ENCODE measurements around the gene MSANTD7. TPM values are rescaled to one million over a fixed set of nuclear protein-coding genes. Genes with fewer than 3 reads are reported as not detected.

MSANTD7 gene
- total RNA-seq, 1 donor from 2014 or later = 16.5 TPM

GRCh38 chr10:14875941-14876340 lies 37.8 kb downstream of the MSANTD7 start:
- POLR2A ChIA-PET = interaction anchor here (0.6 to 0.7 kb wide), 2 partner anchors 144 to 1532 kb away, joined by 3 read pairs; no protein-coding TSS in a partner anchor

GRCh38 chr10:14876764-14877163 lies 38.7 kb downstream of the MSANTD7 start:
- ChIA-PET CTCF (no interaction called here), POLR2A (interaction anchor here (0.7 kb wide), 1 partner anchor 1533 kb away, joined by 3 read pairs; no protein-coding TSS in a partner anchor)
- TF ChIP-seq CTCF (IDR thresholded peaks at IDR 0.05) = no peak
- Mint-ChIP-seq H3K4me3 (peak overlapping the region; percentile 94), H3K27ac (peak overlapping the region; percentile 24), H3K4me1 (peaks cover 25% of the 10 kb centered on the region), H3K27me3 (no peaks in the 10 kb centered on the region), H3K9me3 (no peaks in the 10 kb centered on the region), H3K36me3 (ENCODE audit: low read depth) (peaks cover 4% of the 10 kb centered on the region)
- DNase-seq (no peak), ATAC-seq (ENCODE audit: low read depth) (no peak)
- intact Hi-C loops (cut with micrococcal nuclease) = loop anchor here (10.0 kb wide), 1 partner anchor 1292 kb away; the partner anchor contains the start of gene PRPF18

More at GRCh38 chr10:14875941-14876340, 37.8 kb downstream of the MSANTD7 start:
- TF ChIP-seq CTCF (IDR thresholded peaks at IDR 0.05) = no peak
- H3K27ac Mint-ChIP-seq = no peak overlapping the region
- CTCF ChIA-PET = no interaction called here
- no peak for DNase-seq
- H3K4me1 Mint-ChIP-seq = peaks cover 25% of the 10 kb centered on the region
- ATAC-seq (ENCODE audit: low read depth) = no peak
- peak overlapping the region; percentile 12 for H3K4me3 Mint-ChIP-seq
- no peaks in the 10 kb centered on the region for H3K9me3 Mint-ChIP-seq
- peaks cover 12% of the 10 kb centered on the region for H3K36me3 Mint-ChIP-seq (ENCODE audit: low read depth)
- intact Hi-C loops (cut with micrococcal nuclease) = loop anchor here (10.0 kb wide), 1 partner anchor 1291 kb away; the partner anchor contains the start of gene PRPF18
- H3K27me3 Mint-ChIP-seq = no peaks in the 10 kb centered on the region

- DNase-seq = peak; percentile 93
- no peak for TF ChIP-seq CTCF (IDR thresholded peaks at IDR 0.05)
- H3K4me3 Mint-ChIP-seq = peak within 1 kb of the TSS; percentile 94
- CTCF ChIA-PET = interaction anchor here (0.9 to 1.0 kb wide), 2 partner anchors 25 to 41 kb away, joined by 3 to 4 read pairs; partner anchors contain the start of gene CDNF
- ATAC-seq (ENCODE audit: low read depth) = peak; percentile 93
- peaks cover 4% of the 10 kb centered on the region for H3K36me3 Mint-ChIP-seq (ENCODE audit: low read depth)
- no peaks in the 10 kb centered on the region for H3K27me3 Mint-ChIP-seq
- H3K27ac Mint-ChIP-seq = peak within 1 kb of the TSS; percentile 86
- POLR2A ChIA-PET = interaction anchor here (0.5 to 2.6 kb wide), 18 partner anchors 8 to 693 kb away, joined by 3 to 27 read pairs (median 4); partner anchors contain the start of genes CDNF, DCLRE1C, HSPA14 and MEIG1
- no peaks in the 10 kb centered on the region for H3K9me3 Mint-ChIP-seq
- intact Hi-C loops (cut with micrococcal nuclease) = loop anchor here (1.0 to 10.0 kb wide), 9 partner anchors 40 to 1294 kb away; partner anchors contain the start of genes CDNF, DCLRE1C, HSPA14 and MEIG1
- H3K4me1 Mint-ChIP-seq = peaks cover 25% of the 10 kb centered on the region
Measured at GRCh38 chr10:14878266-14879123, 40.4 kb downstream of the MSANTD7 start, which contains the start of gene SUV39H2. TSS of gene SUV39H2 (plus strand) at chr10:14878866. CDS start at chr10:14878889, 23 bp downstream.

- TF ChIP-seq CTCF (IDR thresholded peaks at IDR 0.05) = no peak
- CTCF ChIA-PET = interaction anchor here (0.9 to 1.6 kb wide), 3 partner anchors 10 to 42 kb away, joined by 3 to 4 read pairs (median 3); partner anchors contain the start of gene CDNF
- intact Hi-C loops (cut with micrococcal nuclease) = loop anchor here (2.0 to 10.0 kb wide), 3 partner anchors 47 to 1295 kb away; partner anchors contain the start of genes NMT2 and PRPF18
- no peaks in the 10 kb centered on the region for H3K9me3 Mint-ChIP-seq
- peaks cover 25% of the 10 kb centered on the region for H3K4me1 Mint-ChIP-seq
- peaks cover 4% of the 10 kb centered on the region for H3K36me3 Mint-ChIP-seq (ENCODE audit: low read depth)
- H3K4me3 Mint-ChIP-seq = peak overlapping the region; percentile 89
- H3K27ac Mint-ChIP-seq = peak overlapping the region; percentile 72
- POLR2A ChIA-PET = interaction anchor here (0.7 to 2.6 kb wide), 14 partner anchors 9 to 694 kb away, joined by 3 to 27 read pairs (median 4); partner anchors contain the start of genes CDNF, DCLRE1C, HSPA14 and MEIG1
- ATAC-seq (ENCODE audit: low read depth) (peak; percentile 5), DNase-seq (no peak)
- no peaks in the 10 kb centered on the region for H3K27me3 Mint-ChIP-seq
Measured at GRCh38 chr10:14879124-14879927, 41.2 kb downstream of the MSANTD7 start.

Data from activated B cell treated with CpG ODN at 0.5 μM for 24 hours (primary cell).